Activated CD4-positive, alpha-beta T cell treated with anti-CD3 and anti-CD28 coated beads for 4 hours (primary cell): ENCODE results near the gene GLG1.
A peak's percentile ranks its signal among the peaks of the same experiment; 100 is the strongest.
"Not testable (repeated sequence)": the region's sequence is repeated elsewhere in the genome, so short reads cannot be mapped to it uniquely, and the experiment has no call there.

ENCODE experiments used
- DNase-seq, 2 donors: peaks; one replicate each; pipeline ENCODE4 v3.0.0-alpha.2; 2020

GLG1 gene

GRCh38 chr16:74574146-74574545 lies 32.8 kb downstream of the GLG1 start:
- DNase-seq: no peak

- DNase-seq: no peak
Observed at GRCh38 chr16:74573622-74574021, 33.3 kb downstream of the GLG1 start.

GRCh38 chr16:74570412-74571301 lies 36.3 kb downstream of the GLG1 start:
- DNase-seq: no peak

- DNase-seq: no peak
Observed at GRCh38 chr16:74568961-74569631, 37.8 kb downstream of the GLG1 start.

- no peak for DNase-seq
Observed at GRCh38 chr16:74567901-74568300, 39.0 kb downstream of the GLG1 start.

GRCh38 chr16:74565378-74565777 lies 41.5 kb downstream of the GLG1 start:
- DNase-seq: no peak

GRCh38 chr16:74564451-74564984 lies 42.4 kb downstream of the GLG1 start:
- DNase-seq: no peak

- DNase-seq: peak; percentile 19 to 21
Observed at GRCh38 chr16:74563828-74564263, 43.1 kb downstream of the GLG1 start.

GRCh38 chr16:74562117-74562516 lies 44.8 kb downstream of the GLG1 start:
- no peak for DNase-seq

GRCh38 chr16:74561626-74562025 lies 45.3 kb downstream of the GLG1 start:
- no peak for DNase-seq

- no peak for DNase-seq
Observed at GRCh38 chr16:74560912-74561311, 46.0 kb downstream of the GLG1 start.

- DNase-seq: no peak
Observed at GRCh38 chr16:74558873-74559272, 48.0 kb downstream of the GLG1 start.

GRCh38 chr16:74557275-74557674 lies 49.6 kb downstream of the GLG1 start:
- no peak for DNase-seq

GRCh38 chr16:74556375-74556922 lies 50.5 kb downstream of the GLG1 start:
- DNase-seq: no peak

GRCh38 chr16:74552357-74552756 lies 54.6 kb downstream of the GLG1 start:
- not testable (repeated sequence) for DNase-seq

GRCh38 chr16:74550227-74551019 lies 56.5 kb downstream of the GLG1 start:
- DNase-seq: not testable (repeated sequence)

- not testable (repeated sequence) for DNase-seq
Observed at GRCh38 chr16:74546112-74546511, 60.8 kb downstream of the GLG1 start.

- DNase-seq: not testable (repeated sequence)
Observed at GRCh38 chr16:74542911-74543578, 63.9 kb downstream of the GLG1 start.

GRCh38 chr16:74540663-74541062 lies 66.3 kb downstream of the GLG1 start:
- not testable (repeated sequence) for DNase-seq

GRCh38 chr16:74538801-74539200 lies 68.1 kb downstream of the GLG1 start:
- not testable (repeated sequence) for DNase-seq

GRCh38 chr16:74537746-74538145 lies 69.2 kb downstream of the GLG1 start:
- DNase-seq: not testable (repeated sequence)

GRCh38 chr16:74534650-74535049 lies 72.3 kb downstream of the GLG1 start:
- not testable (repeated sequence) for DNase-seq
